Liver (tissue), 9 donors: Measurements from ENCODE around the gene PIAS1. TPM values are rescaled to one million over a fixed set of nuclear protein-coding genes. Genes with fewer than 3 reads are reported as not detected.

Experiments
- DNase-seq: peaks from one replicate; pipeline ENCODE4 v3.0.0-alpha.2; 2017; ENCODE audit warnings: low spot score
- H3K27ac ChIP-seq, 2 donors: one replicate each; pipeline ENCODE4 v1.7.0; 2013; ENCODE audit warnings: inconsistent platforms in 2 of 2, low read length in 2 of 2, control low read depth in 1 of 2, low read depth in 1 of 2, mild to moderate bottlenecking in 1 of 2
- H3K27me3 ChIP-seq, 4 donors: one replicate each; pipeline versions ENCODE4 v1.6.1 to v1.7.0; 2013; ENCODE audit warnings: low read length in 3 of 4, inconsistent platforms in 1 of 4, mild to moderate bottlenecking in 1 of 4, moderate library complexity in 1 of 4; ENCODE audit not compliant: control insufficient read depth in 4 of 4, insufficient read depth in 4 of 4
- H3K36me3 ChIP-seq, 4 donors: one replicate each; pipeline versions ENCODE4 v1.6.1 to v1.7.0; 2013; ENCODE audit warnings: low read length in 3 of 4, mild to moderate bottlenecking in 3 of 4, low read depth in 1 of 4, moderate library complexity in 1 of 4; ENCODE audit not compliant: control insufficient read depth in 4 of 4, insufficient read depth in 3 of 4
- H3K4me1 ChIP-seq, 4 donors: one replicate each; pipeline versions ENCODE4 v1.6.1 to v1.7.0; 2013; ENCODE audit warnings: low read length in 3 of 4, mild to moderate bottlenecking in 3 of 4, moderate library complexity in 1 of 4; ENCODE audit not compliant: control insufficient read depth in 4 of 4, insufficient read depth in 4 of 4
- H3K4me3 ChIP-seq, 3 donors: one replicate each; pipeline versions ENCODE4 v1.6.1 to v1.7.0; 2013; ENCODE audit warnings: low read length in 3 of 3, control low read depth in 1 of 3, low read depth in 1 of 3, mild to moderate bottlenecking in 1 of 3
- H3K9ac ChIP-seq, 2 donors: one replicate each; pipeline ENCODE4 v1.7.0; 2013; ENCODE audit warnings: low read length in 2 of 2, mild to moderate bottlenecking in 2 of 2, moderate library complexity in 2 of 2, control low read depth in 1 of 2, low read depth in 1 of 2
- H3K9me3 ChIP-seq, 4 donors: one replicate each; pipeline versions ENCODE4 v1.6.1 to v1.7.0; 2013; ENCODE audit warnings: low read length in 3 of 4; ENCODE audit not compliant: control insufficient read depth in 4 of 4
- ATF3 ChIP-seq: IDR thresholded peaks from 2 replicates; pipeline ENCODE4 v1.6.1; 2016; ENCODE audit warnings: antibody characterized with exemption
- CTCF ChIP-seq: fragments of 150-350 bp; IDR thresholded peaks from 2 replicates; pipeline ENCODE4 v1.5.1; 2017; ENCODE audit warnings: improper control_type of control experiment, low read depth, low read length; ENCODE audit not compliant: missing input control
- EGR1 ChIP-seq, 2 donors: IDR thresholded peaks; 2 replicates each; pipeline ENCODE4 v1.6.1; 2016 to 2018; ENCODE audit warnings: antibody characterized with exemption in 2 of 2, low read depth in 2 of 2
- FOXA1 ChIP-seq: IDR thresholded peaks from 2 replicates; pipeline ENCODE4 v1.6.1; 2016; ENCODE audit warnings: antibody characterized with exemption
- FOXA2 ChIP-seq: IDR thresholded peaks from 2 replicates; pipeline ENCODE4 v1.6.1; 2016; ENCODE audit warnings: antibody characterized with exemption
- GABPA ChIP-seq, 2 donors: IDR thresholded peaks in 1 of 2; conservative IDR thresholded peaks in 1 of 2; 2 replicates each; pipeline ENCODE4 v1.6.1; 2016; ENCODE audit warnings: antibody characterized with exemption in 2 of 2, mild to moderate bottlenecking in 1 of 2, moderate library complexity in 1 of 2
- HNF4A ChIP-seq, 2 donors: conservative IDR thresholded peaks; 2 replicates each; pipeline ENCODE4 v1.6.1; 2016; ENCODE audit warnings: antibody characterized with exemption in 2 of 2, mild to moderate bottlenecking in 2 of 2
- HNF4G ChIP-seq: IDR thresholded peaks from 2 replicates; pipeline ENCODE4 v1.6.1; 2016; ENCODE audit warnings: antibody characterized with exemption
- JUND ChIP-seq, 2 donors: IDR thresholded peaks; 2 replicates each; pipeline ENCODE4 v1.6.1; 2016; ENCODE audit warnings: antibody characterized with exemption in 2 of 2
- MAX ChIP-seq: IDR thresholded peaks from 2 replicates; pipeline ENCODE4 v1.6.1; 2016; ENCODE audit warnings: antibody characterized with exemption
- NR2F2 ChIP-seq: IDR thresholded peaks from 2 replicates; pipeline ENCODE4 v1.6.1; 2016; ENCODE audit warnings: antibody characterized with exemption
- RAD21 ChIP-seq, 2 donors: IDR thresholded peaks; 2 replicates each; pipeline ENCODE4 v1.6.1; 2016; ENCODE audit warnings: antibody characterized with exemption in 2 of 2, mild to moderate bottlenecking in 2 of 2
- RXRA ChIP-seq, 2 donors: IDR thresholded peaks; 2 replicates each; pipeline ENCODE4 v1.6.1; 2017 to 2018; ENCODE audit warnings: antibody characterized with exemption in 2 of 2, mild to moderate bottlenecking in 1 of 2
- SP1 ChIP-seq: IDR thresholded peaks from 2 replicates; pipeline ENCODE4 v1.6.1; 2018; ENCODE audit warnings: antibody characterized with exemption, mild to moderate bottlenecking
- TAF1 ChIP-seq: conservative IDR thresholded peaks from 2 replicates; pipeline ENCODE4 v1.6.1; 2016; ENCODE audit warnings: antibody characterized with exemption, mild to moderate bottlenecking
- YY1 ChIP-seq: IDR thresholded peaks from 2 replicates; pipeline ENCODE4 v1.6.1; 2016; ENCODE audit warnings: antibody characterized with exemption, mild to moderate bottlenecking
- ZBTB33 ChIP-seq: IDR thresholded peaks from 2 replicates; pipeline ENCODE4 v1.6.1; 2016; ENCODE audit warnings: antibody characterized with exemption
- WGBS: extraction: QIAGEN DNeasy Blood & Tissue Kit; methylation state at CpG from one replicate; pipeline ENCODE4 v1.1.7; 2013; 5-methylcytosine and 5-hydroxymethylcytosine counted together
- polyA plus RNA-seq, 2 donors: library from polyadenylated mRNA; stranded (reverse) in 1 of 2; unstranded in 1 of 2; fragments of 200-250 nt in 1 of 2; fragments of >200 nt in 1 of 2; fragmentation: Nextera tagmentation in 1 of 2; extraction: Ambion mirVana in 1 of 2; gene quantifications; one replicate each; pipeline versions ENCODE4 v1.2.1 to v1.2.3, GENCODE V29; 2013 to 2015
- total RNA-seq, 2 donors: library from RNA; depleted of rRNA; stranded (reverse); fragments of >200 nt; gene quantifications; one replicate each; pipeline ENCODE4 v1.2.3, GENCODE V29; 2014
- TF ChIP-seq, protein P1 (sequence below): IDR thresholded peaks from 2 replicates; pipeline ENCODE4 v1.6.1; 2016; ENCODE audit warnings: antibody characterized with exemption, mild to moderate bottlenecking
- donor health status: healthy.
- donor health status: healthy.
- donor health status: healthy.
- donor health status: healthy.
- donor health status: healthy.

The PIAS1 gene
- total and polyA plus RNA-seq, 4 donors: 5.6 to 18.8 (median 13.2) TPM

DNA sequence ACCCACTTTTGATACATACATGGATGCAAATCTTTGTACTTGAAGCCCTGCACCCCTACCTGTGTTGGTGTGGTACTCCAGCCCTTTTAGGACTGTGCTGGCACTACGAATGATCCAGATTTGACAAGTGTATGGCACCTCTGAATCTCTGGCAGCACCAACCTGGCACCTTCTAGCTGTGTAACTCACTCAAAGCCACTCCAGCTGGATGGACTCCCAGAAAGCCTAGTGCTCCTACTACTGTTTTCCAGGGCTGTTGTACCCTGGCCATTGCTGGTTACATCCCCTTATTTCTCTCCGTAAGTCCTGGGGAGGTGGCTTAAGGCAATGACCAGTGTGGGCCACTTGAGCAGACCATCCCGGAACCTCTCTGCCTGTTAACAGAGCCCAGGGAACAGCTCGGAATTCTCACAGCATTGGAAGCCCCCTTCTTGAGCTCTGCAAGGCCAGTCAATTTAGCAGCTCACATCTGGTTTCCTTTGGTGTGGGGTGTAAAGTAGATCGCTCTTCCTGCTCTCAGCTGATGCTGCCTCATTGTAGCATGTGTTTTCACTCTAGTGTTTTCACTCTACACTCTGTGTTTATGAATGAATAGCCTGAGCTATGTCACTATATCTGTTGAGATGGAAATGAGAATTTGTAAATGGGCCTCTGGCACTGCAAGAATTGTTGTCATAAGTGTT is 138.8 kb downstream of the PIAS1 start:
- no peak overlapping the region for H3K9ac ChIP-seq
- no peaks in the 10 kb centered on the region for H3K9me3 ChIP-seq
- DNase-seq: no peak
- H3K27ac ChIP-seq: no peak overlapping the region
- H3K27me3 ChIP-seq: no peaks in the 10 kb centered on the region
- peaks cover 0 to 30% (median 13%) of the 10 kb centered on the region in 4 donors for H3K4me1 ChIP-seq
- no peak for TF ChIP-seq MAX
- TF ChIP-seq JUND (IDR thresholded peaks at IDR 0.05): no peak
- TF ChIP-seq ATF3: no peak
- no peak for TF ChIP-seq ZBTB33
- TF ChIP-seq NR2F2: no peak
- TF ChIP-seq, protein P1, sequence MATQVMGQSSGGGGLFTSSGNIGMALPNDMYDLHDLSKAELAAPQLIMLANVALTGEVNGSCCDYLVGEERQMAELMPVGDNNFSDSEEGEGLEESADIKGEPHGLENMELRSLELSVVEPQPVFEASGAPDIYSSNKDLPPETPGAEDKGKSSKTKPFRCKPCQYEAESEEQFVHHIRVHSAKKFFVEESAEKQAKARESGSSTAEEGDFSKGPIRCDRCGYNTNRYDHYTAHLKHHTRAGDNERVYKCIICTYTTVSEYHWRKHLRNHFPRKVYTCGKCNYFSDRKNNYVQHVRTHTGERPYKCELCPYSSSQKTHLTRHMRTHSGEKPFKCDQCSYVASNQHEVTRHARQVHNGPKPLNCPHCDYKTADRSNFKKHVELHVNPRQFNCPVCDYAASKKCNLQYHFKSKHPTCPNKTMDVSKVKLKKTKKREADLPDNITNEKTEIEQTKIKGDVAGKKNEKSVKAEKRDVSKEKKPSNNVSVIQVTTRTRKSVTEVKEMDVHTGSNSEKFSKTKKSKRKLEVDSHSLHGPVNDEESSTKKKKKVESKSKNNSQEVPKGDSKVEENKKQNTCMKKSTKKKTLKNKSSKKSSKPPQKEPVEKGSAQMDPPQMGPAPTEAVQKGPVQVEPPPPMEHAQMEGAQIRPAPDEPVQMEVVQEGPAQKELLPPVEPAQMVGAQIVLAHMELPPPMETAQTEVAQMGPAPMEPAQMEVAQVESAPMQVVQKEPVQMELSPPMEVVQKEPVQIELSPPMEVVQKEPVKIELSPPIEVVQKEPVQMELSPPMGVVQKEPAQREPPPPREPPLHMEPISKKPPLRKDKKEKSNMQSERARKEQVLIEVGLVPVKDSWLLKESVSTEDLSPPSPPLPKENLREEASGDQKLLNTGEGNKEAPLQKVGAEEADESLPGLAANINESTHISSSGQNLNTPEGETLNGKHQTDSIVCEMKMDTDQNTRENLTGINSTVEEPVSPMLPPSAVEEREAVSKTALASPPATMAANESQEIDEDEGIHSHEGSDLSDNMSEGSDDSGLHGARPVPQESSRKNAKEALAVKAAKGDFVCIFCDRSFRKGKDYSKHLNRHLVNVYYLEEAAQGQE: no peak
- TF ChIP-seq CTCF: no peak
- TF ChIP-seq RXRA (IDR thresholded peaks at IDR 0.05): no peak
- no peak for TF ChIP-seq EGR1 (IDR thresholded peaks at IDR 0.05; ENCODE audit: low read depth in 2 of 2)
- no peak for TF ChIP-seq FOXA2
- TF ChIP-seq TAF1: no peak
- no peak for TF ChIP-seq SP1
- no peak for TF ChIP-seq FOXA1
- TF ChIP-seq GABPA (IDR thresholded peaks at IDR 0.05 in 1 of 2, conservative IDR thresholded peaks at IDR 0.05 in 1 of 2): no peak
- no peak for TF ChIP-seq YY1
- TF ChIP-seq HNF4G: no peak
- TF ChIP-seq RAD21 (IDR thresholded peaks at IDR 0.05): no peak
- TF ChIP-seq HNF4A (conservative IDR thresholded peaks at IDR 0.05): no peak
- H3K36me3 ChIP-seq: peaks cover 2 to 7% (median 6%) of the 10 kb centered on the region in 4 donors
- WGBS: 85% methylated on average over 5 of the region's 5 CpGs
- no peak overlapping the region for H3K4me3 ChIP-seq
